Large intestine (tissue), 3 donors: ENCODE data around the gene MAPK14. TPM values are rescaled to one million over a fixed set of nuclear protein-coding genes. Genes with fewer than 3 reads are reported as not detected.
"Not testable (repeated sequence)": the region's sequence is repeated elsewhere in the genome, so short reads cannot be mapped to it uniquely, and the experiment has no call there.

ENCODE experiments used
- DNase-seq, 2 donors: peaks; one replicate each; pipeline versions ENCODE4 v3.0.0 to v3.0.0-alpha.2; 2013
- H3K27ac ChIP-seq: one replicate; pipeline ENCODE4 v1.5.1; 2013; ENCODE audit warnings: low read length
- H3K27me3 ChIP-seq: 2 replicates; pipeline ENCODE4 v1.6.1; 2013; ENCODE audit warnings: low read length; ENCODE audit not compliant: control insufficient read depth, insufficient read depth
- H3K36me3 ChIP-seq: 2 replicates; pipeline ENCODE4 v1.6.1; 2013; ENCODE audit warnings: low read length; ENCODE audit not compliant: control insufficient read depth, insufficient read depth
- H3K4me1 ChIP-seq: one replicate; pipeline ENCODE4 v1.6.1; 2013; ENCODE audit warnings: low read length; ENCODE audit not compliant: control insufficient read depth, insufficient read depth
- H3K4me3 ChIP-seq: one replicate; pipeline ENCODE4 v1.5.1; 2013; ENCODE audit warnings: low read length
- H3K9me3 ChIP-seq: one replicate; pipeline ENCODE4 v1.6.1; 2013; ENCODE audit warnings: mild to moderate bottlenecking, low read depth, low read length, moderate library complexity; ENCODE audit not compliant: control insufficient read depth
- WGBS: methylation state at CpG from one replicate; pipeline ENCODE4 v1.1.5; 2013; ENCODE audit warnings: low lambda C conversion rate; ENCODE audit not compliant: insufficient coverage; 5-methylcytosine and 5-hydroxymethylcytosine counted together
- polyA plus RNA-seq: library from polyadenylated mRNA; unstranded; fragments of 120-200 nt; gene quantifications from one replicate; pipeline ENCODE4 v1.2.1, GENCODE V29; 2013

Gene MAPK14
- polyA plus RNA-seq, 1 donor = 74.8 TPM

DNA sequence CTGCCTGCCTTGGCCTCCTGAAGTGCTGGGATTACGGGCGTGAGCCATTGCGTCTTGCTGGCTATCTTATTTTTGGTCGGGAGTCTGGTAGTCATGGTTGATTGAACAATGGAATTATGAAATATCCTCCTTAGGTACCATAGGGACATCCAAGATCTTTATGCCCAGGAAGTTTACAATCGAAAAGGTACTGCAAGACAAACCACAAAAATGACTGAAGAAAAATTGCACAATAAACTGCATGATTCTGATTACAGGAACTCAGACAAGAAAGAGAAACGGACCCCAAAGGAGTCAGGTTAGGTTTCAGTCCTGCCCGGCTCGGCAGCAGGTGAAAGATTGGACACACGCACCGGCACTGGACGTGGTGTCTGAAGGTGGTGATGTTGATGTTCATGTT is 8.4 kb upstream of the MAPK14 start:
- Histone ChIP-seq H3K36me3 (no peaks in the 10 kb centered on the region), H3K4me1 (no peaks in the 10 kb centered on the region), H3K4me3 (no peak overlapping the region), H3K27me3 (no peaks in the 10 kb centered on the region), H3K27ac (no peak overlapping the region), H3K9me3 (no peaks in the 10 kb centered on the region)
- no peak for DNase-seq
- 100% methylated on average over 2 of the region's 11 CpGs for WGBS

DNA sequence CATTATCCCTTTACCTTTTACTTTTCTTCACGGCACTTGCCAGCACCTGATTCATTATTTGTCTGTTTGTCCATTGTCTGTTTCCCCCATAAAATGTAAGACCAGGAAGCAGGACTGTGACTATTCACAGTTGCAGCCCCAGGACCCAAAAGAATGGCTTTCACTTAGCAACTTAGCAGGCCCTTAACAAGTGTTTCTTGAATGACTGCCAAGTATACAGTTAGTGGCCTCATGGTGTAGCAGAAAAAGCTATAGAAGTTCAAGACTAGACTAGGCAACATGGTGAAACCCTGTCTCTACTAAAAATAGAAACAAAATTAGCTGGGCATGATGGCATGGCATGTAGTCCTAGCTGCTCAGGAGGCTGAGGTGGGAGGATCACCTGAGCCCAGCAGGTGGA is 7.5 kb upstream of the MAPK14 start:
- Histone ChIP-seq H3K27ac (no peak overlapping the region), H3K4me3 (no peak overlapping the region), H3K9me3 (no peaks in the 10 kb centered on the region), H3K36me3 (no peaks in the 10 kb centered on the region), H3K27me3 (peaks cover 4% of the 10 kb centered on the region), H3K4me1 (no peaks in the 10 kb centered on the region)
- WGBS = 0% methylated on average over 1 of the region's 1 CpG
- no peak for DNase-seq

DNA sequence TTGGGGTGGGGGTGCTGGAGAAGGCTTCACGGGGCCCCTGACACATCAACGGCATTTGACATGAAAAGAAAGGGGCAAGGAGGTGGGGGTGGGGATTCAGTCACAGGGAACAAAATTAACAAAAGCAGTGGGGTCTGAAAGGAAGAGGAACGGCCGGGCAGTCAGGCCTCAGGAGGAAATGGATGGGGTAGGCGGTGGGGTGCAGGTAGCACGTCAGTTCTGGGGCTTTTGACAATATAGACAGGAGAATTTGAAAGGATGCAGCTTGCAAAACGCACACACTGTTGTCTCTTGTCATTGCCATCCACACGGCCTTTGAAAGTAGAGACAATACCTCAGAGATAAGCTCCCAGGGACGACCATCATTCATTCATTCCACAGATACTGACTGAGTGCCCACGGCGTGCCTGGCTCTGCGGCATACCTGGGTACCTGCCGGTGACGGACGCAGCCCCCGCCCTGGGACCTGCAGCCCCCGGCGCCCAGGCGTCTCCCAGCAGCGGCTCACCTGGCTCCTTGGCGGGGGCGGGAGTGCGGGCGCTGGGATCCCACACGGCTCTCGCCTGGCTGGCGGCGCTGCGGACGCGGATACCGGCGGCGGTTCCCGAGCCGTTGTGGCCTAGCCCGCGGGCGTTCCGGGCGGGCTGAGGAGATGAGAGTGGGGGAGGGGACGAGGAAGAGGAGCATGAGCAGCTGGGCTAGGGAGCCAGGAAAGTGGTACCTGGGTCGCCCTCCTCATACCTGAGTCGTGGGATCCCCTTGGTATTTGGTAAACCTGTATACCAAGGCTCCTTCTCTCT is 3.4 kb upstream of the MAPK14 start, which contains the start of gene SLC26A8:
Gene SLC26A8, minus strand, starts transcription at position 646 of the 800 bp plus-strand sequence. CDS start 4,934 bp downstream, outside the sequence.
- Histone ChIP-seq H3K9me3 (no peaks in the 10 kb centered on the region), H3K36me3 (no peaks in the 10 kb centered on the region), H3K4me3 (peak within 1 kb of the TSS; percentile 7), H3K27ac (no peak within 1 kb of the TSS), H3K4me1 (no peaks in the 10 kb centered on the region), H3K27me3 (peaks cover 4% of the 10 kb centered on the region)
- WGBS = 50% methylated on average over 2 of the region's 44 CpGs
- DNase-seq = peak; percentile 16 to 39

DNA sequence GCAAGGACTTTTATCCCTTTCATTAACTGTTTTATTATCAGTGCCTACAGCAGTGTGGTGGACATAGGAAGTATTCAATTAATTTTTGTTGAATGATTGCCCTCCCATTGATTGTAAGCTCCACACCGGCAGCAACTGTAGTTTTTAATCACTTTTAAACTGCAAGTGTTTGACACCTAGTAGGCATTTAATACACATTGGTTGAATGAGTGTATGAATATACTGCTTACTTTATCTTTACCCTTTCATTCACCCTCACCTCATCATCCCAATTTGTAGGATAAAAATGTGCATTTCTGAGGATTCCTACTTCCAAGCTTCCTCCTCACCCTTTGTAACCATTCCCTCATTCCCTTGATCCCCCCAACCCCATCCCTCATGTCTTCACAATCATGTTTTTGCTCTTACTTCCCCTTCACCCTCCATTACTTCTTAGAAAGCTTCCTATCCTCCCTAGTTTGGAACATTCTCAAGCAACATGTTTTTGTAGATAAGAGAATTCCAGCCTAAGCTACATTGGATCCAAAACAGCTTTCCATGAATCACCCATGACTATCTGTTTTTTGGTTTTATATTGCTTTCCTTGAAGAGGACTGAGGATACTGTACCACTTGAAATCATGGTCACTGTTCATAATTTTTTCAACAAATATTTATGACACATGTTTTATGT is 2.2 kb upstream of the MAPK14 start:
- WGBS = 100% methylated on average over 1 of the region's 1 CpG
- Histone ChIP-seq H3K27me3 (peaks cover 4% of the 10 kb centered on the region), H3K36me3 (no peaks in the 10 kb centered on the region), H3K4me1 (no peaks in the 10 kb centered on the region), H3K27ac (no peak overlapping the region), H3K4me3 (no peak overlapping the region), H3K9me3 (no peaks in the 10 kb centered on the region)
- DNase-seq = no peak

DNA sequence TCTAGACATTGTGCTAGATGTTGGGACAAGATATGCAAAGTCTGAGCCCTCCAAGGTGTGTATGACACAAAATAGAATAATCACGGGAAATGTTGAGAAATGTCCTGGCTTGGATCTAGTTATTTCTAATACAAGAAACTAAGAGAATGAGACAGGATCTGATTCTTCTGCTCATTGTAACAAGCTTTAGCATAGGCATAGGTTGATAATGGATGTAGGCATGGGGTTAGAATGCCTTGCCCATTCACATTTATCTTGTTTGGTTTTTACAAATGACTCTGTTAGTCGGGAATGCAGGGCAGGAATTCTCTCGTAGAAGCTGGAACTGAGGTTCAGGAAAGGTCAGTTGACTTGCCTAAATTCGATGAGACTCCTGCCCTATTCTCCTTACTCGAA is 1.7 kb upstream of the MAPK14 start:
- peaks cover 4% of the 10 kb centered on the region for H3K27me3 ChIP-seq
- no peaks in the 10 kb centered on the region for H3K4me1 ChIP-seq
- no peak overlapping the region for H3K27ac ChIP-seq
- no peak overlapping the region for H3K4me3 ChIP-seq
- no peak for DNase-seq
- WGBS = 86% methylated on average over 1 of the region's 5 CpGs
- no peaks in the 10 kb centered on the region for H3K9me3 ChIP-seq
- H3K36me3 ChIP-seq = no peaks in the 10 kb centered on the region

DNA sequence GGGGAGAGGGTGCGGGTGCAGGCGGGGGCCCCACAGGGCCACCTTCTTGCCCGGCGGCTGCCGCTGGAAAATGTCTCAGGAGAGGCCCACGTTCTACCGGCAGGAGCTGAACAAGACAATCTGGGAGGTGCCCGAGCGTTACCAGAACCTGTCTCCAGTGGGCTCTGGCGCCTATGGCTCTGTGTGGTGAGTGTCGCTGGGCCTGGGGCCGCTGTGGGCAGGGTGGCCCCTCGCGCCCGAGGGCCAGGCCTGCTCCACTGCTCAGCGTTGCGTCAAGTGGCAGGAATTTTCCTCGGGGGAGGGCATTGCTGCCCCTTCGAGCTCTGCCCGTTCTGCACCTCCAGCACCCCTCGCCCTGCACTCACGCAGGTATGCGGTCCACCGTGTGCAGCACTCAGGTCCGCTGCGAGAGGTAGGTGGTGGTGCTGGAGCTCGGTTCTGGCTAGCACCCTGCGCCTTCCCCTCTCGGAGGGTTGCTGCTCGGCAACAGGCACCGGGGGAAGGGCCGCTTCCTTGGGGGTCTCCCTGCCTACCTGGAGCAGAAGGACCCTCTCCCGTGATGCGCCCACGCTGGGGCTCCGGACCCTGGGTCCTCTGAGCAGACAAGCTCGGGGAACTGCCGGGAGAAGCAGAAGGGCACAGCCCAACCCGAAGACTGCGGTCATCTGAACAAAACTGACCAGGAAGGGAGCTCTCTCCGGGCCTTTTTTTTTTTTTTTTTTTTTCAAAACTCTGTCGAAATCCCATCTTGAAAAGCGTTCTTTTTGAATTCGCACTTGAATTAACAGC is 674 bp downstream of the MAPK14 start:
- peaks cover 4% of the 10 kb centered on the region for H3K27me3 ChIP-seq
- H3K4me1 ChIP-seq = no peaks in the 10 kb centered on the region
- WGBS = 0% methylated on average over 1 of the region's 44 CpGs
- peak; percentile 25 to 69 for DNase-seq
- no peaks in the 10 kb centered on the region for H3K9me3 ChIP-seq
- no peaks in the 10 kb centered on the region for H3K36me3 ChIP-seq
- peak overlapping the region; percentile 86 for H3K27ac ChIP-seq
- H3K4me3 ChIP-seq = peak overlapping the region; percentile 98

GRCh38 chr6:36028877-36029324 is 1.3 kb downstream of the MAPK14 start:
- Histone ChIP-seq H3K9me3 (no peaks in the 10 kb centered on the region), H3K36me3 (no peaks in the 10 kb centered on the region), H3K27ac (peak overlapping the region; percentile 86), H3K27me3 (peaks cover 4% of the 10 kb centered on the region), H3K4me3 (peak overlapping the region; percentile 98), H3K4me1 (no peaks in the 10 kb centered on the region)
- DNase-seq = peak; percentile 27 to 76
- WGBS = 0% methylated on average over 2 of the region's 13 CpGs

- H3K27ac ChIP-seq = peak overlapping the region; percentile 86
- H3K36me3 ChIP-seq = no peaks in the 10 kb centered on the region
- DNase-seq = peak; percentile 38 to 66
- no peaks in the 10 kb centered on the region for H3K4me1 ChIP-seq
- H3K9me3 ChIP-seq = no peaks in the 10 kb centered on the region
- H3K27me3 ChIP-seq = peaks cover 4% of the 10 kb centered on the region
- peak overlapping the region; percentile 98 for H3K4me3 ChIP-seq
- 20% methylated on average over 4 of the region's 6 CpGs for WGBS
Measured at GRCh38 chr6:36029464-36029863, 1.9 kb downstream of the MAPK14 start.

DNA sequence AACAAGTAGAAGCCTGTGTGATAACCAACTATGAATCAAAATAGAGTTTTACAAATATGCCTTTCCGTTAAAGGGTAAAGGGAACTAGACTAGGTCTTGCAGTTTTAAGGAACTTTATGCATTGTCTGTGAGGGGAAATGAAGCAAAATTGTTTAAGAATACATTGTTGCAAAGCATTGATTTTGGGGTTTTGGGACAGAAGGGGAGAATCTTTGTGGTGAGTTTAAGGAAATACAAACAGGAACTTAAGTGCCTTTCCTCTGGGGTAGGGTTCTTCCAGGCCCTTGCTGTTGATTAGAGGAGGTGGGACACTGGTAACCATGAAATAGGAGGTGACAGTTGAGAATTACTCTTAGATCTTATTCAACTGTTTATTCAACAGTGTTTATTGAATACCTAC is 4.7 kb downstream of the MAPK14 start:
- WGBS = 80% methylated on average over 1 of the region's 1 CpG
- Histone ChIP-seq H3K4me1 (no peaks in the 10 kb centered on the region), H3K9me3 (no peaks in the 10 kb centered on the region), H3K27ac (no peak overlapping the region), H3K27me3 (no peaks in the 10 kb centered on the region), H3K36me3 (no peaks in the 10 kb centered on the region), H3K4me3 (no peak overlapping the region)
- DNase-seq = no peak

DNA sequence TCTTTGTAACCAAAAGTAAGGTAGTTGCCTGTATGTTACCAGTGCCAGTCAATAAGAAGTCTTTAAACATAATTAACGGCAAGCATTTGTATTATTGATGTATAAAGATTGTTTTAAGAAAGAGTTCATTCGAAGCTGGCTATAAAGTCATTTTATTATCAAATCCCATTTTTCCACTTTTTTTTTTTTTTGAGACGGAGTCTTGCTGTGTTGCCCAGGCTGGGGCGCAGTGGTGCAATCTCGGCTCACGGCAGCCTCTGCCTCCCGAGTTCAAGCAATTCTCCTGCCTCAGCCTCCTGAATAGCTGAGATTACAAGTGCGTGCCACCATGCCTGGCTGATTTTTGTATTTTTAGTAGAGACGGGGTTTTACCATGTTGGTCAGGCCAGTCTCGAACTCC is 5.5 kb downstream of the MAPK14 start:
- H3K36me3 ChIP-seq, H3K27ac ChIP-seq, H3K4me3 ChIP-seq, H3K9me3 ChIP-seq, DNase-seq, H3K27me3 ChIP-seq, H3K4me1 ChIP-seq: not testable (repeated sequence)
- 100% methylated on average over 1 of the region's 10 CpGs for WGBS
